GM21825 (cell line): ENCODE measurements around the gene MAN2A2.
"Not testable (repeated sequence)": the region's sequence is repeated elsewhere in the genome, so short reads cannot be mapped to it uniquely, and the experiment has no call there.

Source experiments
- ATAC-seq: cut with Tn5 transposase; IDR thresholded peaks from one replicate; pipeline ENCODE4 v1.9.1; 2021; ENCODE audit warnings: mild to moderate bottlenecking, moderate library complexity; ENCODE audit not compliant: unreplicated experiment

Gene MAN2A2

GRCh38 chr15:90883526-90883975 lies 19.6 kb upstream of the MAN2A2 start:
- no peak for ATAC-seq

- ATAC-seq: no peak
Observed at GRCh38 chr15:90883976-90884718, 19.0 kb upstream of the MAN2A2 start, which contains the start of gene FES. Gene FES, plus strand, starts transcription at chr15:90884504. Its CDS starts 542 bp downstream, at chr15:90885046.

- no peak for ATAC-seq
Observed at GRCh38 chr15:90884719-90885431, 18.2 kb upstream of the MAN2A2 start.

GRCh38 chr15:90885432-90886290 lies 17.4 kb upstream of the MAN2A2 start:
- peak; percentile 37 for ATAC-seq

- no peak for ATAC-seq
Observed at GRCh38 chr15:90886291-90886614, 16.8 kb upstream of the MAN2A2 start.

GRCh38 chr15:90887037-90887481 lies 16.0 kb upstream of the MAN2A2 start:
- ATAC-seq: no peak

GRCh38 chr15:90889313-90889730 lies 13.8 kb upstream of the MAN2A2 start:
- ATAC-seq: no peak

GRCh38 chr15:90889736-90890456 lies 13.2 kb upstream of the MAN2A2 start:
- ATAC-seq: no peak

- ATAC-seq: no peak
Observed at GRCh38 chr15:90890839-90891238, 12.3 kb upstream of the MAN2A2 start.

- ATAC-seq: no peak
Observed at GRCh38 chr15:90891346-90891949, 11.7 kb upstream of the MAN2A2 start.

- no peak for ATAC-seq
Observed at GRCh38 chr15:90892023-90892422, 11.1 kb upstream of the MAN2A2 start.

GRCh38 chr15:90892498-90893174 lies 10.5 kb upstream of the MAN2A2 start:
- ATAC-seq: no peak

- no peak for ATAC-seq
Observed at GRCh38 chr15:90893175-90894090, 9.7 kb upstream of the MAN2A2 start.

GRCh38 chr15:90895571-90896117 lies 7.5 kb upstream of the MAN2A2 start:
- no peak for ATAC-seq

- not testable (repeated sequence) for ATAC-seq
Observed at GRCh38 chr15:90897131-90897655, 5.9 kb upstream of the MAN2A2 start.

- ATAC-seq: no peak
Observed at GRCh38 chr15:90901175-90902039, 1.7 kb upstream of the MAN2A2 start.
